Naive thymus-derived CD4-positive, alpha-beta T cell (primary cell): ENCODE results near the gene GOLGA8R. TPM values are rescaled to one million over a fixed set of nuclear protein-coding genes. Genes with fewer than 3 reads are reported as not detected.
"Not testable (repeated sequence)": the region's sequence is repeated elsewhere in the genome, so short reads cannot be mapped to it uniquely, and the experiment has no call there.

Experiments
- ATAC-seq: fragments of 150-1000 bp; cut with Tn5 transposase; 2 replicates; pipeline ENCODE4 v1.10.0; 2021; ENCODE audit warnings: mild to moderate bottlenecking, moderate library complexity
- CTCF ChIA-PET: fragments of 350-600 bp; sonication (Branson Sonifier 250); formaldehyde crosslinking; loops from one replicate; lab custom pipeline; 2021; ENCODE audit warnings: antibody characterized with exemption; lab: Charles Lee
- POLR2A ChIA-PET: fragments of 350-600 bp; sonication (Branson Sonifier 250); formaldehyde crosslinking; loops from one replicate; lab custom pipeline; 2021; ENCODE audit warnings: antibody characterized with exemption, inconsistent platforms; lab: Charles Lee
- DNase-seq, 9 donors: peaks; one replicate each; pipeline versions ENCODE4 v3.0.0 to v3.0.0-alpha.2; 2020 to 2022; ENCODE audit warnings: mixed read lengths in 1 of 9
- H3K27ac ChIP-seq: one replicate; pipeline ENCODE4 v1.7.0; 2013; ENCODE audit warnings: mild to moderate bottlenecking, low read depth, low read length, moderate library complexity
- H3K27me3 ChIP-seq, 2 donors: one replicate each; pipeline ENCODE4 v1.7.0; 2013; ENCODE audit warnings: low read length in 2 of 2, mild to moderate bottlenecking in 2 of 2, moderate library complexity in 2 of 2; ENCODE audit not compliant: control insufficient read depth in 2 of 2, insufficient read depth in 2 of 2
- H3K36me3 ChIP-seq, 3 experiments: 1 replicate in 2 of 3; 2 replicates in 1 of 3; pipeline ENCODE4 v1.7.0; 2013; ENCODE audit warnings: low read length in 3 of 3, mild to moderate bottlenecking in 3 of 3, moderate library complexity in 1 of 3; ENCODE audit not compliant: insufficient read depth in 3 of 3, control insufficient read depth in 2 of 3
- H3K4me1 ChIP-seq, 2 donors: one replicate each; pipeline ENCODE4 v1.7.0; 2013; ENCODE audit warnings: low read length in 2 of 2, mild to moderate bottlenecking in 2 of 2, moderate library complexity in 1 of 2; ENCODE audit not compliant: control insufficient read depth in 2 of 2, insufficient read depth in 2 of 2
- H3K4me3 ChIP-seq: 2 replicates; pipeline ENCODE4 v1.7.0; 2013; ENCODE audit warnings: mild to moderate bottlenecking, low read length
- H3K9me3 ChIP-seq, 3 experiments: 1 replicate in 2 of 3; 2 replicates in 1 of 3; pipeline ENCODE4 v1.7.0; 2013; ENCODE audit warnings: low read length in 3 of 3; ENCODE audit not compliant: control insufficient read depth in 2 of 3
- H3K27ac Mint-ChIP-seq, 9 donors: one replicate each; pipeline ENCODE4 v1.8.0; 2020 to 2022; ENCODE audit warnings: mixed read lengths in 9 of 9, mild to moderate bottlenecking in 8 of 9, moderate library complexity in 5 of 9, inconsistent platforms in 2 of 9
- H3K27me3 Mint-ChIP-seq, 5 donors: one replicate each; pipeline ENCODE4 v1.8.0; 2021 to 2022; ENCODE audit warnings: mixed read lengths in 5 of 5, mild to moderate bottlenecking in 1 of 5
- H3K36me3 Mint-ChIP-seq, 5 donors: one replicate each; pipeline ENCODE4 v1.8.0; 2020 to 2022; ENCODE audit warnings: mixed read lengths in 5 of 5, mild to moderate bottlenecking in 3 of 5, inconsistent platforms in 1 of 5
- H3K4me1 Mint-ChIP-seq, 7 donors: one replicate each; pipeline ENCODE4 v1.8.0; 2020 to 2022; ENCODE audit warnings: mixed read lengths in 7 of 7, mild to moderate bottlenecking in 3 of 7, inconsistent platforms in 1 of 7
- H3K4me3 Mint-ChIP-seq, 10 donors: one replicate each; pipeline ENCODE4 v1.8.0; 2020 to 2022; ENCODE audit warnings: mild to moderate bottlenecking in 10 of 10, mixed read lengths in 10 of 10, moderate library complexity in 6 of 10, inconsistent platforms in 2 of 10
- H3K9me3 Mint-ChIP-seq, 11 donors: one replicate each; pipeline ENCODE4 v1.8.0; 2020 to 2022; ENCODE audit warnings: mixed read lengths in 11 of 11, mild to moderate bottlenecking in 4 of 11, inconsistent platforms in 1 of 11, moderate library complexity in 1 of 11
- intact Hi-C, 2 donors: fragments of 100-400 bp; cut with micrococcal nuclease; formaldehyde crosslinking; loops; one replicate each; pipeline ENCODE4 v1.15.1; 2023
- polyA plus RNA-seq, 2 donors: library from polyadenylated mRNA; unstranded; fragments of 300-500 nt; fragmentation: Illumina TruSeq; gene quantifications; one replicate each; pipeline ENCODE4 v1.2.3, GENCODE V29; 2021
- total RNA-seq, 6 experiments: library from RNA in 5 of 6; stranded (reverse) in 5 of 6; gene quantifications; 1 replicate in 5 of 6; 2 replicates in 1 of 6; pipeline ENCODE4 v1.2.3 and lab custom pipeline; 2021 to 2026

Gene GOLGA8R
- total and polyA plus RNA-seq, 7 experiments from 2014 or later, result 0.11 to 10.0 (median 6.9) TPM

DNA sequence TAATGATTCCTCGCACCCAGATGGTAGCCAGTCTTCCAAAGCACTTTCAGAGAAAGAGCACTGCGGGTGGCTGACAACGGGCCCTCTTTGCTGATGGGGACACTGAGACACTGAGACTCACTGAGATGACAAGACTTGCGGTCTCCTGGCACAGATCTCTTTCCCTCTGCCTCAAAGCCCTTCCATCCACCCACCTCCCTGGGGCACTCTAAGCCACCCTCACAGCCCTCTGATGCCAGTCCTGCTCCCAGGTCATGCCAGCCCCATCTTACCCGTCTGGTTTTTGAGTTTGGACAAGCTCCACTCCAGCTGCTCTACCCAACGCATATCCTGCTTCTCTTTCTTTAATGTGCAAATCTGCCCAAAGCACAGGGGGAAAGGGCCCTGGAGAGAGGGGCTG lies 6.4 kb downstream of the GOLGA8R start:
- POLR2A ChIA-PET, H3K4me1 Mint-ChIP-seq, H3K9me3 Mint-ChIP-seq, H3K9me3 ChIP-seq, DNase-seq, intact Hi-C loops, H3K4me3 ChIP-seq, ATAC-seq, H3K27ac ChIP-seq, H3K27me3 ChIP-seq, H3K27me3 Mint-ChIP-seq, H3K36me3 Mint-ChIP-seq, H3K4me3 Mint-ChIP-seq, H3K36me3 ChIP-seq, H3K27ac Mint-ChIP-seq, H3K4me1 ChIP-seq, CTCF ChIA-PET: not testable (repeated sequence)

DNA sequence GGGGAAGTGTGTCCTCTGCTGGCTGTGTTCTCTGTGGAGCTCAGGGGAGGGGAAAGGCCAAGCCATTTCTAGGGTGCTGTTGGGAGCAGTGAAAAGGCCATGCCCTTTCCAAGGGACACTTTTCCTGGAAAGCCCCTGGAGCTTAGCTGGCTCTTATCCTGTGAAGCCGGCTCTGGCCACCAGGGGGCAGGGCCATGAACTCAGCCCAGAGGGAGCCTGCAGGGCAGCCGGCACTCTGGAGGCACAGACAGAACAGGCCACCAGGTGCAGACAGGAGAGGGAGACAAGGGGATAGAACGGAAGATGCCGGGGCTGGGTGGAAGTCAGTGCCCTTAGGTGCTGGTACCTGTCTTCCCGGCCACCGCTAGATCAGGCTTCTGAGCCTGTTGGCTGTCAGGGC lies 15.1 kb downstream of the GOLGA8R start:
- H3K27ac ChIP-seq, H3K9me3 Mint-ChIP-seq, CTCF ChIA-PET, H3K4me1 ChIP-seq, H3K27me3 Mint-ChIP-seq, H3K27ac Mint-ChIP-seq, H3K27me3 ChIP-seq, H3K4me3 Mint-ChIP-seq, POLR2A ChIA-PET, H3K9me3 ChIP-seq, intact Hi-C loops, H3K36me3 ChIP-seq, H3K4me1 Mint-ChIP-seq, H3K36me3 Mint-ChIP-seq, H3K4me3 ChIP-seq: not testable (repeated sequence)
- ATAC-seq, result peak; percentile 75
- DNase-seq, result peak; percentile 5 to 56 (median 30)

DNA sequence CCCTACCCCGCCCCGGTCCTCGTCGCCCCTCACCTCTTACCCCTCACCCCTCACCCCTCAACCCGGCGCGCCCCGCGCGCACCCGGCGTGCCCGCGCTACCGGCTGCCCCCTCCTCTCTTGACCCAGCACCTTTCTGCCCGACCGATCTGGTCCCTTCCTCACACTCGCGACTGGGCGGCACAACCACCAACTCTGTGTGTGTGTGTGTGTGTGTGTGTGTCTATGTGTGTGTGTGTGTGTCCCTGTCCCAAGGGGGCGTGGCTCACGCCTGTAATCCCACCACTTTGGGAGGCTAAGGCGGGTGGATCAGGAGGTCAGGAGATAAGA lies 20.4 kb downstream of the GOLGA8R start:
- H3K4me1 ChIP-seq, H3K4me3 ChIP-seq, H3K27me3 ChIP-seq, H3K27me3 Mint-ChIP-seq, H3K4me1 Mint-ChIP-seq, DNase-seq, H3K9me3 Mint-ChIP-seq, H3K9me3 ChIP-seq, H3K27ac ChIP-seq, H3K36me3 Mint-ChIP-seq, POLR2A ChIA-PET, H3K27ac Mint-ChIP-seq, CTCF ChIA-PET, intact Hi-C loops, H3K36me3 ChIP-seq: not testable (repeated sequence)
- peak; percentile 36 for ATAC-seq
- H3K4me3 Mint-ChIP-seq, result peak overlapping the region in 1 of 10 donors; percentile 39

DNA sequence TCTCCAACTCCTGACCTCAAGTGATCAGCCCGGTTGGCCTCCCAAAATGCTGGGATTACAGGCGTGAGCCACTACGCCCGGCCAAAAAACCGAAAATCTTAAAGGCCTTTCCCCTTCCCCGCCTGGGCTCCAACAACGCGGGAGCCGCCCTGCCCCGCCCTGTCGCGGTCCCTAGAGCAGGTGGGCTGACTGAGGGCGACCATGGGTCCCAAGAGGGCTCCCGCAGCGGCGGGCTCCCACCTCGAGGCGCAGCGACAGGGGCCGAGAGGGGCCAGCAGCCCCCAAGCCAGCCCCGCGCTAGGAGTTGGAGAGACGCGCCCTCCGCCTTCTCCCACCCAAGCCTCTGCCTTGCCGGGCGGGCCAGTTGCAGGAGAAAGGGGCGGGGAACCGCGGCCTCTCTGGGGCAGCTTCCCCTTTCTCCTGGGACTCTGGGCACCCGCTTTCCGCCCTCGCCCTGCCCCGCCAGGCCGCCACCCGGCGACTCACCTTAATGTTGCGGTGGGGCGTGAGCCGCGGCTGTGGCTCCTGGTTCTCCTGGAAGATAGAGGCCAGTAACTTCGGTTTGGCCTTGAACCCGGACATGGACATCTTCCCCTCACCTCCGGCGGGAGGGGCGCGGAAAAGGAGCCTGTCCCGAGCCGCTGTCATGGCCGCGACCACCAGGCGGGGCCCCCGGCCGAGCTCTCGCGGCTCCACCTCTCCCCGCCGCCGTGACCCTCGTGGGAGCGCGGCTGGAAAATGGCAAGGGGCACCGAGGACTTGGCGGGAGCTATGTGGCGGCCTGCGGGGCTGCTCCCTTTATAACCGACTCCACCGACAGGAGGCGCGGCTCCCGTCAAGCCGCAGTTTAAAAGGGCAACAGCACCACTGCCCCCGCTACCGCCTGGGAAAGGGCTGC lies 21.0 kb downstream of the GOLGA8R start, which contains the start of gene CHRFAM7A:
TSS of gene CHRFAM7A (minus strand) at position 775 of the 898 bp plus-strand sequence. CDS start 10,189 bp downstream, outside the sequence.
- intact Hi-C loops, CTCF ChIA-PET, H3K36me3 ChIP-seq, H3K27me3 Mint-ChIP-seq, H3K4me1 ChIP-seq, DNase-seq, H3K27ac Mint-ChIP-seq, POLR2A ChIA-PET, H3K4me3 ChIP-seq, H3K9me3 Mint-ChIP-seq, H3K27ac ChIP-seq, H3K27me3 ChIP-seq, H3K9me3 ChIP-seq, H3K36me3 Mint-ChIP-seq, H3K4me1 Mint-ChIP-seq: not testable (repeated sequence)
- ATAC-seq, result peak; percentile 78
- H3K4me3 Mint-ChIP-seq, result peak within 1 kb of the TSS in 1 of 10 donors; percentile 39

DNA sequence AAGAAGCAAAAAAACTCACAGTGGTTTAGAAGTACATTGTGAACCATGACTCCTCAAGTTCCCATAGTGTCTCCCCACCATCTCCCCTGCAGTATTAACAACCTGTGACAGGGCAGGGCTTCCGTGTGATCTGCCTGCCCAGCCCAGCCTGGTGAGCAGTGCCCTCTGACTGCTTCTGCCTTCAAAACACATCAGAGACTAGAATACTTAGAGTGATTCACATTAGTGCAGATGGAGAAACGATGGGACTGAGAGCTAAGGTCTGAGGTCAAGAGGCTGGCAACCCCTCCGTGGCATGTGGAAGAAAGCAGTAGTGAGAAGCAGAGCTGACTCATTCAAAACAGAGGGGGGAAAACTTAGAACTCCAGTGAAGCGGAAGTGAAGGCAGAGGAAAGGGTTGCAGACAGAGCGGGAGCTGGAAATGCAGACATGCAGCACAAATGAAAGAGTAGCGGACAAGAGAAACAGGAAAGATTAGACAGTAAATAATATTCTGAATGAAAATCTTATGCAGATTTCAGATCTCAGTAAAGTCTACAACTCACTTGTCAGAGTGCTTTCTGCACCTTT lies 27.7 kb downstream of the GOLGA8R start:
- H3K4me3 Mint-ChIP-seq, H3K36me3 Mint-ChIP-seq, H3K4me1 ChIP-seq, H3K9me3 Mint-ChIP-seq, H3K27me3 ChIP-seq, H3K27me3 Mint-ChIP-seq, intact Hi-C loops, H3K27ac Mint-ChIP-seq, POLR2A ChIA-PET, H3K36me3 ChIP-seq, H3K4me1 Mint-ChIP-seq, H3K27ac ChIP-seq, H3K9me3 ChIP-seq, DNase-seq, H3K4me3 ChIP-seq, CTCF ChIA-PET: not testable (repeated sequence)
- ATAC-seq, result peak; percentile 63

DNA sequence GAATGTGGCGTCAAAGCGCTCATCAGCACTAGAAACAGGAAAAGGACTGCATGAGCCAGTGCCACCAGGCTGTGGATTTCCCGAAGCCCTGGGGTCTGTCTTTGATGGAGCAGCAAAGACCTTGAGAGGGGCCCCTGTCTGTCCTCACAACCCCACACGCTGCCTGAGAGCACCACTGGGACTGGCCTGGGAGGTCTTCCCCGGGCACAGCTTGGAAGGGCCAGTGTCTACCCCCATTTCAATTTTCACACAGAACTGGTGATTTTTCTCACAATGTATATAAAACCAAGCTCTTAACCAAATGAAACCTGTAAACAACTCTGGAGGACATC lies 37.0 kb downstream of the GOLGA8R start:
- H3K9me3 ChIP-seq, H3K4me1 ChIP-seq, H3K4me1 Mint-ChIP-seq, ATAC-seq, H3K4me3 ChIP-seq, H3K27me3 ChIP-seq, POLR2A ChIA-PET, H3K9me3 Mint-ChIP-seq, DNase-seq, H3K4me3 Mint-ChIP-seq, H3K27ac Mint-ChIP-seq, H3K27ac ChIP-seq, H3K36me3 ChIP-seq, CTCF ChIA-PET, intact Hi-C loops, H3K36me3 Mint-ChIP-seq, H3K27me3 Mint-ChIP-seq: not testable (repeated sequence)
